ENCODE results near the gene CNN2.

DNA sequence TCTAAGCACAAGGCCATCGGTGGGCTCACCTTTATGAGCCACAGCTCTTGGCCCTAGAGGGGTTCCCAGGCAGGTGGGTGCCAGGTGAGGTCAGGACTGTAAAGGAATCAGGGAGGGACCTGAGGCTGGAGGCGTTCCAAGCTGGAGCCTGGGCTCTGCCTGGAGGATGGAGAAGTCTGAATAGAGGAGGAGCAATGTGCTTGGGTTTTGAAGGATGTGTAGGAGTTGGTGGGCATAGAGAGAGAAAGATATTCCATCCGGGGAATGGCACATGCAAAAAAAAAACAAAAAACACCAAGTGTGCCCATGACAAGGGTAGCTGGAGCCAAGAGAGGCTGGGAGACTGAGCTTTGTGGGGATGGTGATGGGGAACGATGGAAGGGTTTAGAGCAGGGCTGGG lies 23.8 kb upstream of the CNN2 start:
- TF ChIP-seq, protein P1, sequence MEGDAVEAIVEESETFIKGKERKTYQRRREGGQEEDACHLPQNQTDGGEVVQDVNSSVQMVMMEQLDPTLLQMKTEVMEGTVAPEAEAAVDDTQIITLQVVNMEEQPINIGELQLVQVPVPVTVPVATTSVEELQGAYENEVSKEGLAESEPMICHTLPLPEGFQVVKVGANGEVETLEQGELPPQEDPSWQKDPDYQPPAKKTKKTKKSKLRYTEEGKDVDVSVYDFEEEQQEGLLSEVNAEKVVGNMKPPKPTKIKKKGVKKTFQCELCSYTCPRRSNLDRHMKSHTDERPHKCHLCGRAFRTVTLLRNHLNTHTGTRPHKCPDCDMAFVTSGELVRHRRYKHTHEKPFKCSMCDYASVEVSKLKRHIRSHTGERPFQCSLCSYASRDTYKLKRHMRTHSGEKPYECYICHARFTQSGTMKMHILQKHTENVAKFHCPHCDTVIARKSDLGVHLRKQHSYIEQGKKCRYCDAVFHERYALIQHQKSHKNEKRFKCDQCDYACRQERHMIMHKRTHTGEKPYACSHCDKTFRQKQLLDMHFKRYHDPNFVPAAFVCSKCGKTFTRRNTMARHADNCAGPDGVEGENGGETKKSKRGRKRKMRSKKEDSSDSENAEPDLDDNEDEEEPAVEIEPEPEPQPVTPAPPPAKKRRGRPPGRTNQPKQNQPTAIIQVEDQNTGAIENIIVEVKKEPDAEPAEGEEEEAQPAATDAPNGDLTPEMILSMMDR (IDR thresholded peaks at IDR 0.05; ENCODE audit: poor library complexity, severe bottlenecking): no peak
- TF ChIP-seq RAD21 (conservative IDR thresholded peaks at IDR 0.05) (no peak), EZH2 (IDR thresholded peaks at IDR 0.05; ENCODE audit: borderline replicate concordance, insufficient read depth, low read length, poor library complexity, severe bottlenecking) (no peak), TAF1 (IDR thresholded peaks at IDR 0.05; ENCODE audit: low read depth) (no peak), POLR2AphosphoS5 (IDR thresholded peaks at IDR 0.05) (no peak), MXI1 (conservative IDR thresholded peaks at IDR 0.05; ENCODE audit: poor library complexity, severe bottlenecking) (no peak)

Data from neural cell (in vitro differentiated cells).